Measurements from ENCODE around the gene CFAP74. TPM values are rescaled to one million over a fixed set of nuclear protein-coding genes. Genes with fewer than 3 reads are reported as not detected.

CFAP74 gene
- total and polyA plus RNA-seq, 9 of the 15 experiments (the other 6 are each of a cell fraction or from before 2014, with no cell fraction given): 0.03 to 0.15 (median 0.05) TPM; not detected in 6

DNA sequence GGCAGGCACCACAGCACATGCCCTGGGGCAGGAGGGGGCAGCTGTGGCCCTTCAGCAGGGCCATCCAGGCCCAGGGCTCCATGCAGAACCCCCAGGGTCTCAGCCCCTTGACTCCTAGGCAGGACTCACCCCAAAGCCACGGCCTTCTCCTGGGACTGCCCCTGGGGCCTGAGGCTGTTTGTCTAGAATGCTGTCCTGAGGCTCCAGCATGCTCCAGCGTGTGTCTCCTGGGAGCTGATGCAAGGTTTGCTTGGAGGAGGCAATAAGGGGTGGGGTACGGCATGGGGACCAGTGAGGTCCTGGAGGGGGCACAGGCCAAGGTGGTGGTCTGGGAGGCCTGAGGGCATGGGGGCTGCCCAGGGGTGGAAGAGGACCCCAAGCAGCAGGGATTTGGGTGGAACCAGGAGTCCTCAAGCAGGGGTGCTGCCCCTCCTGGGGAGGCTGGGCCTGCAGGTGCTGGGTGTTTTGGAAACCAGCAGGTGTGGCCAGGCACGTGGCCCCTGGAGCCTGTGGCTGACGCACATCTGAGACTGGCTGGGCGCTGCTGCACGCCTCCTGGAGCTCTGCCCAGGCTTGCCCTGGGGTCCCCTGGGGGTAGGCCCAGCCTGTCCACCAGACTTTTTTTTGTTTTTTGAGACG, 96.4 kb downstream of the CFAP74 start (continued):
- TF ChIP-seq, protein P1, sequence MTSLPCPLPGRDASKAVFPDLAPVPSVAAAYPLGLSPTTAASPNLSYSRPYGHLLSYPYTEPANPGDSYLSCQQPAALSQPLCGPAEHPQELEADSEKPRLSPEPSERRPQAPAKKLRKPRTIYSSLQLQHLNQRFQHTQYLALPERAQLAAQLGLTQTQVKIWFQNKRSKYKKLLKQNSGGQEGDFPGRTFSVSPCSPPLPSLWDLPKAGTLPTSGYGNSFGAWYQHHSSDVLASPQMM (CRISPR knock-in tag; IDR thresholded peaks at IDR 0.05): no peak
- TF ChIP-seq, protein P2, sequence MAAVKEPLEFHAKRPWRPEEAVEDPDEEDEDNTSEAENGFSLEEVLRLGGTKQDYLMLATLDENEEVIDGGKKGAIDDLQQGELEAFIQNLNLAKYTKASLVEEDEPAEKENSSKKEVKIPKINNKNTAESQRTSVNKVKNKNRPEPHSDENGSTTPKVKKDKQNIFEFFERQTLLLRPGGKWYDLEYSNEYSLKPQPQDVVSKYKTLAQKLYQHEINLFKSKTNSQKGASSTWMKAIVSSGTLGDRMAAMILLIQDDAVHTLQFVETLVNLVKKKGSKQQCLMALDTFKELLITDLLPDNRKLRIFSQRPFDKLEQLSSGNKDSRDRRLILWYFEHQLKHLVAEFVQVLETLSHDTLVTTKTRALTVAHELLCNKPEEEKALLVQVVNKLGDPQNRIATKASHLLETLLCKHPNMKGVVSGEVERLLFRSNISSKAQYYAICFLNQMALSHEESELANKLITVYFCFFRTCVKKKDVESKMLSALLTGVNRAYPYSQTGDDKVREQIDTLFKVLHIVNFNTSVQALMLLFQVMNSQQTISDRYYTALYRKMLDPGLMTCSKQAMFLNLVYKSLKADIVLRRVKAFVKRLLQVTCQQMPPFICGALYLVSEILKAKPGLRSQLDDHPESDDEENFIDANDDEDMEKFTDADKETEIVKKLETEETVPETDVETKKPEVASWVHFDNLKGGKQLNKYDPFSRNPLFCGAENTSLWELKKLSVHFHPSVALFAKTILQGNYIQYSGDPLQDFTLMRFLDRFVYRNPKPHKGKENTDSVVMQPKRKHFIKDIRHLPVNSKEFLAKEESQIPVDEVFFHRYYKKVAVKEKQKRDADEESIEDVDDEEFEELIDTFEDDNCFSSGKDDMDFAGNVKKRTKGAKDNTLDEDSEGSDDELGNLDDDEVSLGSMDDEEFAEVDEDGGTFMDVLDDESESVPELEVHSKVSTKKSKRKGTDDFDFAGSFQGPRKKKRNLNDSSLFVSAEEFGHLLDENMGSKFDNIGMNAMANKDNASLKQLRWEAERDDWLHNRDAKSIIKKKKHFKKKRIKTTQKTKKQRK (IDR thresholded peaks at IDR 0.05; ENCODE audit: borderline replicate concordance, low read depth, low read length): no peak
- TF ChIP-seq CREBBP (IDR thresholded peaks at IDR 0.05; ENCODE audit: low read depth, low read length): no peak
- no peak for TF ChIP-seq ZNF175 (CRISPR knock-in tag; IDR thresholded peaks at IDR 0.05; ENCODE audit: low read depth)
- no peak for TF ChIP-seq TCF3 (CRISPR knock-in tag; IDR thresholded peaks at IDR 0.05)
- TF ChIP-seq CEBPB (tag; IDR thresholded peaks at IDR 0.05): no peak
- TF ChIP-seq, protein P3, sequence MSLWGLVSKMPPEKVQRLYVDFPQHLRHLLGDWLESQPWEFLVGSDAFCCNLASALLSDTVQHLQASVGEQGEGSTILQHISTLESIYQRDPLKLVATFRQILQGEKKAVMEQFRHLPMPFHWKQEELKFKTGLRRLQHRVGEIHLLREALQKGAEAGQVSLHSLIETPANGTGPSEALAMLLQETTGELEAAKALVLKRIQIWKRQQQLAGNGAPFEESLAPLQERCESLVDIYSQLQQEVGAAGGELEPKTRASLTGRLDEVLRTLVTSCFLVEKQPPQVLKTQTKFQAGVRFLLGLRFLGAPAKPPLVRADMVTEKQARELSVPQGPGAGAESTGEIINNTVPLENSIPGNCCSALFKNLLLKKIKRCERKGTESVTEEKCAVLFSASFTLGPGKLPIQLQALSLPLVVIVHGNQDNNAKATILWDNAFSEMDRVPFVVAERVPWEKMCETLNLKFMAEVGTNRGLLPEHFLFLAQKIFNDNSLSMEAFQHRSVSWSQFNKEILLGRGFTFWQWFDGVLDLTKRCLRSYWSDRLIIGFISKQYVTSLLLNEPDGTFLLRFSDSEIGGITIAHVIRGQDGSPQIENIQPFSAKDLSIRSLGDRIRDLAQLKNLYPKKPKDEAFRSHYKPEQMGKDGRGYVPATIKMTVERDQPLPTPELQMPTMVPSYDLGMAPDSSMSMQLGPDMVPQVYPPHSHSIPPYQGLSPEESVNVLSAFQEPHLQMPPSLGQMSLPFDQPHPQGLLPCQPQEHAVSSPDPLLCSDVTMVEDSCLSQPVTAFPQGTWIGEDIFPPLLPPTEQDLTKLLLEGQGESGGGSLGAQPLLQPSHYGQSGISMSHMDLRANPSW (CRISPR knock-in tag; IDR thresholded peaks at IDR 0.05): no peak
- TF ChIP-seq, protein P4, sequence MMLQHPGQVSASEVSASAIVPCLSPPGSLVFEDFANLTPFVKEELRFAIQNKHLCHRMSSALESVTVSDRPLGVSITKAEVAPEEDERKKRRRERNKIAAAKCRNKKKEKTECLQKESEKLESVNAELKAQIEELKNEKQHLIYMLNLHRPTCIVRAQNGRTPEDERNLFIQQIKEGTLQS (IDR thresholded peaks at IDR 0.05): peak; percentile 75; the same call in 1 of the 2 replicates
- TF ChIP-seq, protein P4 (CRISPR knock-in tag; conservative IDR thresholded peaks at IDR 0.05): no peak
- TF ChIP-seq, protein P5, sequence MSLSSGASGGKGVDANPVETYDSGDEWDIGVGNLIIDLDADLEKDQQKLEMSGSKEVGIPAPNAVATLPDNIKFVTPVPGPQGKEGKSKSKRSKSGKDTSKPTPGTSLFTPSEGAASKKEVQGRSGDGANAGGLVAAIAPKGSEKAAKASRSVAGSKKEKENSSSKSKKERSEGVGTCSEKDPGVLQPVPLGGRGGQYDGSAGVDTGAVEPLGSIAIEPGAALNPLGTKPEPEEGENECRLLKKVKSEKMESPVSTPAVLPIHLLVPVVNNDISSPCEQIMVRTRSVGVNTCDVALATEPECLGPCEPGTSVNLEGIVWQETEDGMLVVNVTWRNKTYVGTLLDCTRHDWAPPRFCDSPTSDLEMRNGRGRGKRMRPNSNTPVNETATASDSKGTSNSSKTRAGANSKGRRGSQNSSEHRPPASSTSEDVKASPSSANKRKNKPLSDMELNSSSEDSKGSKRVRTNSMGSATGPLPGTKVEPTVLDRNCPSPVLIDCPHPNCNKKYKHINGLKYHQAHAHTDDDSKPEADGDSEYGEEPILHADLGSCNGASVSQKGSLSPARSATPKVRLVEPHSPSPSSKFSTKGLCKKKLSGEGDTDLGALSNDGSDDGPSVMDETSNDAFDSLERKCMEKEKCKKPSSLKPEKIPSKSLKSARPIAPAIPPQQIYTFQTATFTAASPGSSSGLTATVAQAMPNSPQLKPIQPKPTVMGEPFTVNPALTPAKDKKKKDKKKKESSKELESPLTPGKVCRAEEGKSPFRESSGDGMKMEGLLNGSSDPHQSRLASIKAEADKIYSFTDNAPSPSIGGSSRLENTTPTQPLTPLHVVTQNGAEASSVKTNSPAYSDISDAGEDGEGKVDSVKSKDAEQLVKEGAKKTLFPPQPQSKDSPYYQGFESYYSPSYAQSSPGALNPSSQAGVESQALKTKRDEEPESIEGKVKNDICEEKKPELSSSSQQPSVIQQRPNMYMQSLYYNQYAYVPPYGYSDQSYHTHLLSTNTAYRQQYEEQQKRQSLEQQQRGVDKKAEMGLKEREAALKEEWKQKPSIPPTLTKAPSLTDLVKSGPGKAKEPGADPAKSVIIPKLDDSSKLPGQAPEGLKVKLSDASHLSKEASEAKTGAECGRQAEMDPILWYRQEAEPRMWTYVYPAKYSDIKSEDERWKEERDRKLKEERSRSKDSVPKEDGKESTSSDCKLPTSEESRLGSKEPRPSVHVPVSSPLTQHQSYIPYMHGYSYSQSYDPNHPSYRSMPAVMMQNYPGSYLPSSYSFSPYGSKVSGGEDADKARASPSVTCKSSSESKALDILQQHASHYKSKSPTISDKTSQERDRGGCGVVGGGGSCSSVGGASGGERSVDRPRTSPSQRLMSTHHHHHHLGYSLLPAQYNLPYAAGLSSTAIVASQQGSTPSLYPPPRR (CRISPR knock-in tag; IDR thresholded peaks at IDR 0.05; ENCODE audit: borderline replicate concordance): no peak
- TF ChIP-seq POLR3G (IDR thresholded peaks at IDR 0.05; ENCODE audit: extremely low read depth, insufficient read length, insufficient replicate concordance): no peak
- 0 out of 2 replicates have a peak, but pooled peaks have one; percentile 15 for TF ChIP-seq JUND (IDR thresholded peaks at IDR 0.05; ENCODE audit: borderline replicate concordance, low read depth, low read length)
- TF ChIP-seq JUND (tag; IDR thresholded peaks at IDR 0.05; ENCODE audit: borderline replicate concordance, low read depth, low read length): no peak
- peak; percentile 46; the same call in 1 of the 2 replicates for TF ChIP-seq CTBP1 (IDR thresholded peaks at IDR 0.05; ENCODE audit: borderline replicate concordance)
